AG10803 (cell line): ENCODE results near the gene UBE2K.
"Not testable (repeated sequence)": the region's sequence is repeated elsewhere in the genome, so short reads cannot be mapped to it uniquely, and the experiment has no call there.

Experiments used
- DNase-seq: peaks from one replicate; pipeline ENCODE4 v3.0.0; 2010; ENCODE audit warnings: low read depth
- H3K4me3 ChIP-seq: 2 replicates; pipeline ENCODE4 v1.5.1; 2011; ENCODE audit warnings: mild to moderate bottlenecking, low read length, control low read depth
- CTCF ChIP-seq: conservative IDR thresholded peaks from 2 replicates; pipeline ENCODE4 v1.5.1; 2011; ENCODE audit warnings: mild to moderate bottlenecking, low read length, control low read depth, inconsistent platforms

UBE2K gene

GRCh38 chr4:39712819-39713607 is 15.1 kb downstream of the UBE2K start:
- no peak for DNase-seq
- H3K4me3 ChIP-seq, result no peak overlapping the region
- TF ChIP-seq CTCF, result no peak

GRCh38 chr4:39713691-39714090 is 15.8 kb downstream of the UBE2K start:
- H3K4me3 ChIP-seq, result no peak overlapping the region
- TF ChIP-seq CTCF, result no peak
- peak; percentile 73 for DNase-seq

- TF ChIP-seq CTCF, result no peak
- no peak for DNase-seq
- H3K4me3 ChIP-seq, result no peak overlapping the region
These were observed 16.2 kb downstream of the UBE2K start for GRCh38 chr4:39714166-39714565.

GRCh38 chr4:39715788-39716187 is 17.9 kb downstream of the UBE2K start:
- no peak for DNase-seq
- H3K4me3 ChIP-seq, result no peak overlapping the region
- no peak for TF ChIP-seq CTCF

- no peak for DNase-seq
- TF ChIP-seq CTCF, result no peak
These were observed 18.4 kb downstream of the UBE2K start for GRCh38 chr4:39716356-39716755.

GRCh38 chr4:39717743-39718142 is 19.8 kb downstream of the UBE2K start:
- not testable (repeated sequence) for H3K4me3 ChIP-seq, DNase-seq

More at GRCh38 chr4:39716356-39716755, 18.4 kb downstream of the UBE2K start:
- H3K4me3 ChIP-seq, result no peak overlapping the region

- no peak for TF ChIP-seq CTCF
- no peak overlapping the region for H3K4me3 ChIP-seq
- no peak for DNase-seq
These were observed 20.7 kb downstream of the UBE2K start for GRCh38 chr4:39718366-39719323.
